Measurements from ENCODE around the gene CES2.

Gene CES2

GRCh38 chr16:66899945-66900710 is 35.2 kb upstream of the CES2 start (continued):
- TF ChIP-seq ZSCAN23 (tag by site-specific recombination; IDR thresholded peaks at IDR 0.05) (0 out of 2 replicates have a peak, but pooled peaks have one; percentile 40), PATZ1 (tag by site-specific recombination; IDR thresholded peaks at IDR 0.05) (peak; percentile 86), PBX3 (CRISPR knock-in tag; IDR thresholded peaks at IDR 0.05) (no peak), ZNF677 (tag by site-specific recombination; IDR thresholded peaks at IDR 0.05) (no peak), ZNF174 (tag by site-specific recombination; IDR thresholded peaks at IDR 0.05) (no peak), ZNF660 (tag by site-specific recombination; IDR thresholded peaks at IDR 0.05) (peak; percentile 95), ZNF837 (tag by site-specific recombination; IDR thresholded peaks at IDR 0.05) (no peak), ZNF785 (tag by site-specific recombination; IDR thresholded peaks at IDR 0.05) (no peak), ZFHX2 (tag by site-specific recombination; conservative IDR thresholded peaks at IDR 0.05) (0 out of 2 replicates have a peak, but pooled peaks have one; percentile 12), KLF1 (tag by site-specific recombination; IDR thresholded peaks at IDR 0.05) (no peak), ZNF792 (tag by site-specific recombination; IDR thresholded peaks at IDR 0.05) (no peak), ZNF449 (tag by site-specific recombination; IDR thresholded peaks at IDR 0.05) (peak; percentile 40; the same call in 1 of the 2 replicates), OVOL3 (tag by site-specific recombination; IDR thresholded peaks at IDR 0.05) (no peak), ZXDB (tag by site-specific recombination; IDR thresholded peaks at IDR 0.05) (peak; percentile 54; the same call in 1 of the 2 replicates), ZNF274 (IDR thresholded peaks at IDR 0.05; ENCODE audit: low read length) (no peak), ZNF274 (tag by site-specific recombination; IDR thresholded peaks at IDR 0.05; ENCODE audit: borderline replicate concordance) (no peak), INSM2 (tag by site-specific recombination; IDR thresholded peaks at IDR 0.05) (peak; percentile 49; the same call in 1 of the 2 replicates), ZNF654 (tag by site-specific recombination; IDR thresholded peaks at IDR 0.05; ENCODE audit: low read depth) (no peak), ZNF132 (tag by site-specific recombination; IDR thresholded peaks at IDR 0.05; ENCODE audit: borderline replicate concordance) (no peak), GLIS1 (tag by site-specific recombination; IDR thresholded peaks at IDR 0.05) (peak; percentile 19; the same call in 1 of the 2 replicates), ZNF140 (tag by site-specific recombination; IDR thresholded peaks at IDR 0.05) (no peak), SCRT2 (tag by site-specific recombination; IDR thresholded peaks at IDR 0.05) (no peak), ZNF639 (tag by site-specific recombination; IDR thresholded peaks at IDR 0.05) (peak; percentile 18; the same call in 1 of the 2 replicates), ZFP3 (tag by site-specific recombination; IDR thresholded peaks at IDR 0.05; ENCODE audit: low read depth) (no peak), ZNF610 (tag by site-specific recombination; IDR thresholded peaks at IDR 0.05; ENCODE audit: borderline replicate concordance) (peak; percentile 52; the same call in 1 of the 2 replicates), ZNF600 (tag by site-specific recombination; IDR thresholded peaks at IDR 0.05) (peak; percentile 57; the same call in 1 of the 2 replicates), BCL11A (tag by site-specific recombination; IDR thresholded peaks at IDR 0.05; ENCODE audit: low read depth) (peak; percentile 60), KLF10 (tag by site-specific recombination; IDR thresholded peaks at IDR 0.05) (peak; percentile 42; the same call in 1 of the 2 replicates), ZNF561 (tag by site-specific recombination; IDR thresholded peaks at IDR 0.05; ENCODE audit: borderline replicate concordance) (peak; percentile 66; the same call in 1 of the 2 replicates), ZNF777 (tag by site-specific recombination; IDR thresholded peaks at IDR 0.05; ENCODE audit: borderline replicate concordance) (no peak), ZBTB21 (tag by site-specific recombination; IDR thresholded peaks at IDR 0.05) (peak; percentile 31; the same call in 1 of the 2 replicates), ZNF501 (tag by site-specific recombination; IDR thresholded peaks at IDR 0.05) (no peak), ZNF202 (tag by site-specific recombination; IDR thresholded peaks at IDR 0.05; ENCODE audit: borderline replicate concordance) (no peak), ZNF16 (tag by site-specific recombination; IDR thresholded peaks at IDR 0.05; ENCODE audit: low read depth) (no peak)

Measured in HEK293 (cell line).